CD14-positive monocyte (primary cell): ENCODE measurements around the gene SYNE4. TPM values are rescaled to one million over a fixed set of nuclear protein-coding genes. Genes with fewer than 3 reads are reported as not detected.

Source experiments
- DNase-seq, 3 donors: peaks; one replicate each; pipeline ENCODE4 v3.0.0-alpha.2; 2011 to 2022
- H2AFZ ChIP-seq: 2 replicates; pipeline ENCODE4 v1.6.0; 2012; ENCODE audit warnings: mild to moderate bottlenecking, low read depth, low read length, inconsistent platforms; ENCODE audit not compliant: insufficient read depth, poor library complexity, severe bottlenecking
- H3K27ac ChIP-seq, 2 donors: 1 replicate in 1 of 2; 2 replicates in 1 of 2; pipeline ENCODE4 v1.5.1; 2012 to 2013; ENCODE audit warnings: low read length in 2 of 2, control low read depth in 1 of 2, inconsistent platforms in 1 of 2, low read depth in 1 of 2, mild to moderate bottlenecking in 1 of 2
- H3K27me3 ChIP-seq, 2 donors: one replicate each; pipeline versions ENCODE4 v1.6.0 to v1.6.1; 2011 to 2013; ENCODE audit warnings: low read length in 2 of 2; ENCODE audit not compliant: control insufficient read depth in 2 of 2, insufficient read depth in 2 of 2
- H3K36me3 ChIP-seq, 2 donors: replicated peaks in 1 of 2; 1 replicate in 1 of 2; 2 replicates in 1 of 2; pipeline versions ENCODE4 v1.5.1 to v1.6.1; 2012 to 2013; ENCODE audit warnings: low read length in 2 of 2, control low read depth in 1 of 2, inconsistent platforms in 1 of 2, mild to moderate bottlenecking in 1 of 2; ENCODE audit not compliant: insufficient read depth in 2 of 2, control insufficient read depth in 1 of 2
- H3K4me1 ChIP-seq, 2 donors: 1 replicate in 1 of 2; 2 replicates in 1 of 2; pipeline versions ENCODE4 v1.5.1 to v1.6.1; 2012 to 2013; ENCODE audit warnings: low read length in 2 of 2, control low read depth in 1 of 2, inconsistent platforms in 1 of 2, mild to moderate bottlenecking in 1 of 2, moderate library complexity in 1 of 2; ENCODE audit not compliant: insufficient read depth in 2 of 2, control insufficient read depth in 1 of 2
- H3K4me2 ChIP-seq: replicated peaks from 2 replicates; pipeline ENCODE3; 2012; ENCODE audit warnings: low read length, moderate library complexity, mild to moderate bottlenecking; ENCODE audit not compliant: poor library complexity, severe bottlenecking; ENCODE audit errors: extremely low read depth
- H3K4me3 ChIP-seq, 3 experiments: fragments of 200-600 bp in 1 of 3; sonication (generic) in 1 of 3; replicated peaks in 1 of 3; 1 replicate in 2 of 3; 2 replicates in 1 of 3; pipeline ENCODE4 v1.5.1; 2011 to 2013; ENCODE audit warnings: low read length in 3 of 3, mild to moderate bottlenecking in 3 of 3, control low read depth in 2 of 3, low read depth in 2 of 3, inconsistent platforms in 1 of 3, moderate library complexity in 1 of 3
- H3K79me2 ChIP-seq: 2 replicates; pipeline ENCODE4 v1.6.0; 2012; ENCODE audit warnings: mild to moderate bottlenecking, control low read depth, inconsistent platforms, low read length, moderate library complexity; ENCODE audit not compliant: insufficient read depth
- H3K9ac ChIP-seq: 2 replicates; pipeline ENCODE4 v1.6.0; 2017; ENCODE audit warnings: low read length, mild to moderate bottlenecking; ENCODE audit not compliant: insufficient read depth, poor library complexity, severe bottlenecking
- H3K9me3 ChIP-seq, 2 donors: replicated peaks in 1 of 2; 1 replicate in 1 of 2; 2 replicates in 1 of 2; pipeline versions ENCODE4 v1.5.1 to v1.6.1; 2012 to 2013; ENCODE audit warnings: low read length in 2 of 2, control low read depth in 1 of 2; ENCODE audit not compliant: control insufficient read depth in 1 of 2, insufficient read depth in 1 of 2
- H4K20me1 ChIP-seq: 2 replicates; pipeline ENCODE4 v1.6.0; 2012; ENCODE audit warnings: mild to moderate bottlenecking, low read length, control low read depth, moderate library complexity; ENCODE audit not compliant: insufficient read depth
- H3K27ac Mint-ChIP-seq, 7 donors: one replicate each; pipeline ENCODE4 v1.8.0; 2020; ENCODE audit warnings: mild to moderate bottlenecking in 7 of 7, mixed read lengths in 7 of 7, moderate library complexity in 6 of 7, inconsistent platforms in 2 of 7
- H3K27me3 Mint-ChIP-seq, 3 donors: one replicate each; pipeline ENCODE4 v1.8.0; 2021 to 2022; ENCODE audit warnings: low read depth in 3 of 3, mild to moderate bottlenecking in 3 of 3, mixed read lengths in 3 of 3, moderate library complexity in 3 of 3, inconsistent platforms in 1 of 3
- H3K36me3 Mint-ChIP-seq, 2 donors: one replicate each; pipeline ENCODE4 v1.8.0; 2020; ENCODE audit warnings: mixed read lengths in 2 of 2, inconsistent platforms in 1 of 2, mild to moderate bottlenecking in 1 of 2
- H3K4me1 Mint-ChIP-seq: one replicate; pipeline ENCODE4 v1.8.0; 2020; ENCODE audit warnings: mild to moderate bottlenecking, mixed read lengths
- H3K4me3 Mint-ChIP-seq, 2 donors: one replicate each; pipeline ENCODE4 v1.8.0; 2020; ENCODE audit warnings: mild to moderate bottlenecking in 2 of 2, mixed read lengths in 2 of 2, moderate library complexity in 1 of 2
- H3K9me3 Mint-ChIP-seq, 7 donors: one replicate each; pipeline ENCODE4 v1.8.0; 2020 to 2022; ENCODE audit warnings: mixed read lengths in 7 of 7, mild to moderate bottlenecking in 6 of 7, moderate library complexity in 6 of 7, inconsistent platforms in 2 of 7
- CTCF ChIP-seq: fragments of 200-600 bp; IDR thresholded peaks from one replicate; pipeline ENCODE4 v1.8.0; 2022; ENCODE audit warnings: antibody characterized with exemption, mild to moderate bottlenecking
- WGBS: methylation state at CpG from one replicate; pipeline ENCODE4 v1.1.5; 2013; ENCODE audit warnings: missing lambda C conversion rate; ENCODE audit not compliant: insufficient coverage; 5-methylcytosine and 5-hydroxymethylcytosine counted together
- intact Hi-C, 2 donors: fragments of 100-400 bp; cut with micrococcal nuclease; formaldehyde crosslinking; loops; one replicate each; pipeline versions ENCODE4 v1.15.0 to v1.15.1; 2023
- polyA plus RNA-seq, 3 donors: library from polyadenylated mRNA; depleted of rRNA in 1 of 3; unstranded in 2 of 3; stranded (reverse) in 1 of 3; fragments of 300-500 nt in 2 of 3; fragments of >200 nt in 1 of 3; fragmentation: Illumina TruSeq in 2 of 3; gene quantifications; 1 replicate in 2 of 3; 2 replicates in 1 of 3; pipeline ENCODE4 v1.2.3, GENCODE V29; 2012 to 2021

SYNE4 gene
- polyA plus RNA-seq, 3 donors: 0.76 TPM; not detected in 2

- no peaks in the 10 kb centered on the region for H3K36me3 ChIP-seq
- H3K79me2 ChIP-seq: no peaks in the 10 kb centered on the region
- no peak overlapping the region for H3K4me2 ChIP-seq
- WGBS: 42% methylated on average over 8 of the region's 8 CpGs
- TF ChIP-seq CTCF: no peak
- no peaks in the 10 kb centered on the region for H3K27me3 ChIP-seq
- DNase-seq: no peak
- H3K4me3 ChIP-seq: no peak overlapping the region
- H3K9me3 ChIP-seq: no peaks in the 10 kb centered on the region
- Mint-ChIP-seq H3K4me1 (no peaks in the 10 kb centered on the region), H3K27ac (no peak overlapping the region), H3K9me3 (peaks cover 0 to 2% (median 0%) of the 10 kb centered on the region in 7 donors), H3K36me3 (no peaks in the 10 kb centered on the region), H3K4me3 (no peak overlapping the region), H3K27me3 (peaks cover 5 to 17% (median 16%) of the 10 kb centered on the region in 3 donors)
- no peak overlapping the region for H3K27ac ChIP-seq
- H3K4me1 ChIP-seq: no peaks in the 10 kb centered on the region
- no peaks in the 10 kb centered on the region for H4K20me1 ChIP-seq
- no peak overlapping the region for H2AFZ ChIP-seq
- intact Hi-C loops: no loop called here
- no peak overlapping the region for H3K9ac ChIP-seq
These were observed 35.1 kb downstream of the SYNE4 start for GRCh38 chr19:35973487-35973886.

DNA sequence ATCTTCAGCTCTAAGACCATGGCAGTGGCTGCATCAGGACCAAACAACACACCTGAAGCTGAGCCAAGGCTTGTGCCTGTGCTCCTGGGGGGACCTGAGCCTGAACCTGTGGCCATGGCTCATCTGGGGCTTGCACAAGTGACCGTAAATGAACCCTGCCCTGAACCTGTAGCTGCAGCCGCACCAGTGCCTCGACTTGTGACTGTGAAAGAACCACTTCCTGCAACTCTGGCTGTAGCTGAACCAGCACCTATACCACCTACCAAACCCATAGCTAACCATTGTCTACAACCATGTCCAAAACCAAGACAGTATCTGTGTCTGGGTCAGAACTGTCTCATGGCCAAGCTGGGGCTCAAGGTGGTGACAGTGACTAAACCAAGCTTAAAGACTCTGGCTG, 41.8 kb downstream of the SYNE4 start:
- H3K4me1 Mint-ChIP-seq: no peaks in the 10 kb centered on the region
- DNase-seq: no peak
- WGBS: no CpG with 5 or more reads among the region's 3 CpGs
- Histone ChIP-seq H3K36me3 (no peaks in the 10 kb centered on the region), H3K4me3 (no peak overlapping the region), H3K79me2 (no peaks in the 10 kb centered on the region), H3K9ac (no peak overlapping the region), H3K4me1 (no peaks in the 10 kb centered on the region), H2AFZ (no peak overlapping the region), H4K20me1 (no peaks in the 10 kb centered on the region), H3K9me3 (no peaks in the 10 kb centered on the region), H3K27me3 (no peaks in the 10 kb centered on the region), H3K27ac (no peak overlapping the region), H3K4me2 (no peak overlapping the region)
- no peak overlapping the region for H3K4me3 Mint-ChIP-seq
- intact Hi-C loops: no loop called here
- peaks cover 4 to 15% (median 8%) of the 10 kb centered on the region in 3 donors for H3K27me3 Mint-ChIP-seq
- H3K36me3 Mint-ChIP-seq: no peaks in the 10 kb centered on the region
- H3K27ac Mint-ChIP-seq: peak overlapping the region in 1 of 7 donors; percentile 77
- H3K9me3 Mint-ChIP-seq: no peaks in the 10 kb centered on the region
- no peak for TF ChIP-seq CTCF
